ENCODE measurements around the gene PHAF1. TPM values are rescaled to one million over a fixed set of nuclear protein-coding genes. Genes with fewer than 3 reads are reported as not detected.

The PHAF1 gene
- total RNA-seq, 4 donors from 2014 or later: 11.4 to 30.6 (median 20.4) TPM

DNA sequence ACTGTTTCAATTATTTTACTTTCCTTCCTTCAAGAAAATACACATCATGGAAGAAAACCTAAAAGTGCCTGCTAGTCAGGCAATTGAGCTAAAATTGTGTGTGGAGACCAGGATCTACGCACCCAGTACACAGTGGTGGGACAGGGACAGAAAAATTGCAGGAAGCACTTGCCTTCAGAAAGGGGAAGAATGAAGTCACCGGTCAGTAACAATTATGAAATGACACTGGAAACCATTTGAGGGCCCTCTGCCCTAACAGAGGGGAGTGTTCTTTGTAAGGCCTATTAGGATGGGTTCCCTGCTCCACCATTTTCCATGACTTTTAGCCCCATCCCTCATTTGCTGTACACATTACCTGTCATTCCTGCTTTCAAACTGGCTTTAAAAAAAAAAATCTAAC is 4.5 kb upstream of the PHAF1 start:
- H3K27me3 ChIP-seq: no peaks in the 10 kb centered on the region

DNA sequence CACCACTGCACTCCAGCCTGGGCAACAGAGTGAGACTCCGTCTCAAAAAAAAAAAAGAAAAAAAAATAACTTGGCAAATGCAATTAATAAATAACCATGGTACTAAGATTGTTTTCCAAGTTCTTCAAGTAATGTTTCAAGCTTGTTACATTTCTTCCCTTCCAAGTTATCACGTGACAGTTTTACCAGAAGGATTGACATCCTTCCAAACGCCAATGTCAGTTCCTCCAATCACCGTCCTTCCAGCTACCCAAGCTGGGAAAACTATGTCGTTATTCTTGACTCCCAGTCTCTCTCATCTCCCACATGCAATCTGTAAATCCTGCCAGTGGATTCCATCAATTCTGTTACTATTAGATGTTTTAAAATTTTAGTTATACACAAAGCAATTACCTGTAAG is 3.9 kb upstream of the PHAF1 start:
- H3K9me3 ChIP-seq: no peaks in the 10 kb centered on the region
- H3K4me1 ChIP-seq: peaks cover 0 to 10% (median 6%) of the 10 kb centered on the region in 4 donors
- H3K4me3 ChIP-seq: no peak overlapping the region
- no peaks in the 10 kb centered on the region for H3K36me3 ChIP-seq
- DNase-seq: no peak
- no peaks in the 10 kb centered on the region for H3K27me3 ChIP-seq
- TF ChIP-seq POLR2A (IDR thresholded peaks at IDR 0.05): no peak
- TF ChIP-seq, protein P1, sequence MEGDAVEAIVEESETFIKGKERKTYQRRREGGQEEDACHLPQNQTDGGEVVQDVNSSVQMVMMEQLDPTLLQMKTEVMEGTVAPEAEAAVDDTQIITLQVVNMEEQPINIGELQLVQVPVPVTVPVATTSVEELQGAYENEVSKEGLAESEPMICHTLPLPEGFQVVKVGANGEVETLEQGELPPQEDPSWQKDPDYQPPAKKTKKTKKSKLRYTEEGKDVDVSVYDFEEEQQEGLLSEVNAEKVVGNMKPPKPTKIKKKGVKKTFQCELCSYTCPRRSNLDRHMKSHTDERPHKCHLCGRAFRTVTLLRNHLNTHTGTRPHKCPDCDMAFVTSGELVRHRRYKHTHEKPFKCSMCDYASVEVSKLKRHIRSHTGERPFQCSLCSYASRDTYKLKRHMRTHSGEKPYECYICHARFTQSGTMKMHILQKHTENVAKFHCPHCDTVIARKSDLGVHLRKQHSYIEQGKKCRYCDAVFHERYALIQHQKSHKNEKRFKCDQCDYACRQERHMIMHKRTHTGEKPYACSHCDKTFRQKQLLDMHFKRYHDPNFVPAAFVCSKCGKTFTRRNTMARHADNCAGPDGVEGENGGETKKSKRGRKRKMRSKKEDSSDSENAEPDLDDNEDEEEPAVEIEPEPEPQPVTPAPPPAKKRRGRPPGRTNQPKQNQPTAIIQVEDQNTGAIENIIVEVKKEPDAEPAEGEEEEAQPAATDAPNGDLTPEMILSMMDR (IDR thresholded peaks at IDR 0.05): no peak
- H3K27ac ChIP-seq: no peak overlapping the region

More for the DNA sequence above, 4.5 kb upstream of the PHAF1 start:
- H3K9me3 ChIP-seq: no peaks in the 10 kb centered on the region
- peaks cover 0 to 4% (median 0%) of the 10 kb centered on the region in 4 donors for H3K4me1 ChIP-seq
- TF ChIP-seq POLR2A (IDR thresholded peaks at IDR 0.05): no peak
- TF ChIP-seq, protein P1 (IDR thresholded peaks at IDR 0.05): no peak
- no peaks in the 10 kb centered on the region for H3K36me3 ChIP-seq
- no peak for DNase-seq
- H3K4me3 ChIP-seq: no peak overlapping the region
- H3K27ac ChIP-seq: no peak overlapping the region

DNA sequence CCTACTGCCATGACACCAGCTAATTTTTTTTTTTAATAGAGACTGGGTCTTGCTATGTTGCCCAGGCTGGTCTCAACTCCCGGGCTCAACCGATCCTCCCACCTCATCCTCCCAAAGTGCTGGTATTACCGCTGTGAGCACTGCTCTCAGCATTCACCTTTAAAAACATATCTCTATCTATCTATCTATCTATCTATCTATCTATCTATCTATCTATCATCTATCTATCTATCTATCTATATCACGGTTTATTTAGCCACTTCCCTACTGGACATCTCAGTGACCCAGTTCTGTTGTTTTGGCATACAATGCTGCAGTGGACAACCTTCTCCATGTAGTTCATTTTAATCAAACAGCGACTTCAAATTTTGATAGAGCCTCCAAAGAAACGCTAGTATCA is 1.3 kb upstream of the PHAF1 start:
- H3K4me1 ChIP-seq: peaks cover 0 to 26% (median 15%) of the 10 kb centered on the region in 4 donors
- TF ChIP-seq POLR2A (IDR thresholded peaks at IDR 0.05): no peak
- TF ChIP-seq, protein P1 (IDR thresholded peaks at IDR 0.05): no peak
- H3K4me3 ChIP-seq: no peak overlapping the region
- no peak overlapping the region for H3K27ac ChIP-seq
- H3K27me3 ChIP-seq: no peaks in the 10 kb centered on the region
- DNase-seq: no peak
- H3K9me3 ChIP-seq: no peaks in the 10 kb centered on the region
- H3K36me3 ChIP-seq: no peaks in the 10 kb centered on the region

DNA sequence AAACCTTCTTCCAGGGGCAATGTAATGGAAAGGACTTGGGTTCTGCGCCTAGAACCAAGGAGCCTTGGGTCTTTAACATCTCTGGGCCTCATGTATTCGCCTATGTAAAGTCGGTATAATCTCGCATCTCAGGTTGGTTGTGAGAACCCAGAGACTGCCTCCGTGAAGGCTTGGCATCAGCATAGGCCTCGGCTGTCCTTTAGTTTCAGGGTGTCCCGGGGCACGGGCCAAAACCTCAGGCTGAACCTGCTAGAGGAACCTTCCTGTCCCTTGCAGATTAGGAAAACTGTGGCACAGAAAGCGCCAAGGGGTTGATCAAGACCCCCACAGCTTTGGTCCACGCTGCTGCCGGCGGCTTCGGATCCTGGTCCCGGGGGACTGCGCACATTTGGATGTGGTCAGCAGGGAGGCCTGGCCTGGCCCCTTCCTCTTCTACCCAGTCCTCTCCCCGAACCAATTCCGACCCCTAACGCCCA is 772 bp upstream of the PHAF1 start:
- Histone ChIP-seq H3K9me3 (no peaks in the 10 kb centered on the region), H3K36me3 (no peaks in the 10 kb centered on the region), H3K4me1 (peaks cover 0 to 26% (median 15%) of the 10 kb centered on the region in 4 donors), H3K27ac (peak overlapping the region; percentile 55 to 84 (median 72)), H3K4me3 (peak overlapping the region; percentile 83 to 97 (median 88)), H3K27me3 (no peaks in the 10 kb centered on the region)
- no peak for DNase-seq
- TF ChIP-seq, protein P1 (IDR thresholded peaks at IDR 0.05): no peak
- no peak for TF ChIP-seq POLR2A (IDR thresholded peaks at IDR 0.05)

DNA sequence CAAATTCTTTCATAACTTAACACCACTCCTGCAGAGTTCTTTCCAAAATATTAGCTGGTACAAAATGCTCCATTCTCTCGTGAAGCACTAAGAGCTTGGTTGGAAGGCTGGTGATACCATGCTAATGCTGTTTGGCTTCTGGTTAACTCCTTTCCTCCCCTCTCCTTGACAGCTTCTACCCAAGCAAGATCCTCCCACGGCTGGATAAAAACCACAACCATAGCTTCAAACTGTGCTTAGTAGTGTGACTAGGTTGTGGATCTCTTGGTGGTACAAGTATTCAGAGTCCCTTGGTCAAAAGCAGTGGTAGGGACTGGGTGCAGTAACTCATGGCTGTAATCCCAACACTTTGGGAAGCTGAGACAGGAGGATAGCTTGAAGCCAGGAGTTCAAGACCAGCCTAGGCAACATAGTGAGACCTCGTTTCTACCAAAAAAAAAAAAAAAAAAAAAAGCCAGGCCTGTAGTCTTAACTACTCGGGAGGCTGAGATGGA is 2.3 kb downstream of the PHAF1 start:
- H3K4me3 ChIP-seq: no peak overlapping the region
- peaks cover 0 to 5% (median 0%) of the 10 kb centered on the region in 3 donors for H3K36me3 ChIP-seq
- H3K9me3 ChIP-seq: no peaks in the 10 kb centered on the region
- TF ChIP-seq, protein P1 (IDR thresholded peaks at IDR 0.05): no peak
- no peak for TF ChIP-seq POLR2A (IDR thresholded peaks at IDR 0.05)
- H3K27ac ChIP-seq: no peak overlapping the region
- no peak for DNase-seq
- H3K4me1 ChIP-seq: peaks cover 0 to 26% (median 15%) of the 10 kb centered on the region in 4 donors
- H3K27me3 ChIP-seq: no peaks in the 10 kb centered on the region

Data from Peyer's patch (tissue), 4 donors.